ENCODE results near the gene INSC.

Gene INSC

DNA sequence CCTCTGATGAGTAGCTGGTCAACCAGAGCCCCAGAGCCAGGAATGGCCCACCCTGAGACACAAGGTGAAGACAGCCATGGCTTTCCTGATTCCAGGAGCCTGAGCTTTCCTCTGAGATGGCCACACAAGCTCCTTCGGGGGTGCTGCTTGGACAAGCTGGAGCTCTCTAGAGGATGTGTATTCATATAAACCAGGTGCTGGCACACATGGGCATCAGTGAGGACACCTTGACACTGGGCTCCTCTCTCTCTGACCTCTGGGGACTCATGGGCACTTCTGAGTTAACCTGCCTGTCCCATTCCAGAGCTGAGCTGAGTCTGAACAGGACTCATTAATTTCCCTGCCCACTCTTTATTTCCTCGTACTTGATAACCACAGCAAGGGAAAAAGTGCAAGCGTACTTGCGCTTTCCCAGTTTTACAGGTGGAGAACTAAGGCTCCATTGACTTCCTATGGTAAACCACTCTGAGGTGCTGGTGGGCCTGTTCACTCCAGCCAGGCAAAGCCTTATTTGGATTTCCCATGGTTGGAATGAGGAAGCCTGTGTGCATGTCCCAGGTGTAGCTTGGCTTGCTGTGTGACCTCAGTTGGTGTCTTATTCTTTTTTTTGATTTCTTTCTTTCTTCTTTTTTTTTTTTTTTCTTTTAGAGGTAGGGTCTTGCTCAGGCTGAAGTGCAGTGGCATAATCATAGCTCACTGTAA is 25.4 kb downstream of the INSC start:
- H3K4me3 ChIP-seq (ENCODE audit: low read depth, low read length), result no peak overlapping the region
- TF ChIP-seq, protein P1, sequence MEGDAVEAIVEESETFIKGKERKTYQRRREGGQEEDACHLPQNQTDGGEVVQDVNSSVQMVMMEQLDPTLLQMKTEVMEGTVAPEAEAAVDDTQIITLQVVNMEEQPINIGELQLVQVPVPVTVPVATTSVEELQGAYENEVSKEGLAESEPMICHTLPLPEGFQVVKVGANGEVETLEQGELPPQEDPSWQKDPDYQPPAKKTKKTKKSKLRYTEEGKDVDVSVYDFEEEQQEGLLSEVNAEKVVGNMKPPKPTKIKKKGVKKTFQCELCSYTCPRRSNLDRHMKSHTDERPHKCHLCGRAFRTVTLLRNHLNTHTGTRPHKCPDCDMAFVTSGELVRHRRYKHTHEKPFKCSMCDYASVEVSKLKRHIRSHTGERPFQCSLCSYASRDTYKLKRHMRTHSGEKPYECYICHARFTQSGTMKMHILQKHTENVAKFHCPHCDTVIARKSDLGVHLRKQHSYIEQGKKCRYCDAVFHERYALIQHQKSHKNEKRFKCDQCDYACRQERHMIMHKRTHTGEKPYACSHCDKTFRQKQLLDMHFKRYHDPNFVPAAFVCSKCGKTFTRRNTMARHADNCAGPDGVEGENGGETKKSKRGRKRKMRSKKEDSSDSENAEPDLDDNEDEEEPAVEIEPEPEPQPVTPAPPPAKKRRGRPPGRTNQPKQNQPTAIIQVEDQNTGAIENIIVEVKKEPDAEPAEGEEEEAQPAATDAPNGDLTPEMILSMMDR (IDR thresholded peaks at IDR 0.05; ENCODE audit: borderline replicate concordance, insufficient read depth, low read depth, low read length), result no peak

DNA sequence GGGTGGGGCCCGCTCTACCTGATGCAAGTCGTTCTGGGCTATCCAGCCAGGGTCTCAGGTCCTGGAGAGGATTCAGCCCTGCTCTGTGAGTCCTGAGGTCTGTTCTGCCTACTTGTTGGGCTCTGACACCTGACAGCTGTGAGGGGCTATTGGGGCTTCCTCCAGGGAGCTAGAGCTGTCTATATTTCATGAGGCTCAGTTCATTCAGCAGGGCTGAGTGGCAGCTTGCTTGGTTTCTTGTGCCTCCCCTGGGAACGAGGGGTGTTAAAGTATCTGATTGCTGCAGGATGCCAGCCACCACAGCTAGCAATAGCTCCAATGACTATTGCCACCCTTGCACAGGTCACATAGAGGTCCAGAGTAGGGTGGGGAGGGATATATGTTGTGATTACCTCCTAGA is 26.7 kb downstream of the INSC start:
- TF ChIP-seq, protein P1 (IDR thresholded peaks at IDR 0.05; ENCODE audit: borderline replicate concordance, insufficient read depth, low read depth, low read length), result no peak
- no peak overlapping the region for H3K4me3 ChIP-seq (ENCODE audit: low read depth, low read length)

DNA sequence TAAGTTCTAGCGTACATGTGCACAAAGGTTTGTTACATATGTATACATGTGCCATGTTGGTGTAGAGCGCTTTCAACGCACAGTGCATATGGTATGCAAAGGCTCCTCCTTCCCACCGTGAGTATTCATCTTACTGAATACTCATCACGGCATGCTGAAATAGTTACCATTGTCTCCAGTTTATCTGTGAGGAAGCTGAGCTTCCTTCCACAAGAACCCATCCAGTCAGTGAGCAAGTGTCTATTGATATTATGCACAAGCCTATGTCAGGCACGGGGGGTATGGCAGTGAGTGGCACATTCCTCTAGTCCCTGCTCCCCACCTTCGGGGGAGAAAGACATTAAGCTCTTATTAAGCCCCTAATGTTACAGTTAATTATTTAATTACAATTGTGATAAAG is 28.1 kb downstream of the INSC start:
- TF ChIP-seq, protein P1 (IDR thresholded peaks at IDR 0.05; ENCODE audit: borderline replicate concordance, insufficient read depth, low read depth, low read length), result no peak
- H3K4me3 ChIP-seq (ENCODE audit: low read depth, low read length), result no peak overlapping the region

DNA sequence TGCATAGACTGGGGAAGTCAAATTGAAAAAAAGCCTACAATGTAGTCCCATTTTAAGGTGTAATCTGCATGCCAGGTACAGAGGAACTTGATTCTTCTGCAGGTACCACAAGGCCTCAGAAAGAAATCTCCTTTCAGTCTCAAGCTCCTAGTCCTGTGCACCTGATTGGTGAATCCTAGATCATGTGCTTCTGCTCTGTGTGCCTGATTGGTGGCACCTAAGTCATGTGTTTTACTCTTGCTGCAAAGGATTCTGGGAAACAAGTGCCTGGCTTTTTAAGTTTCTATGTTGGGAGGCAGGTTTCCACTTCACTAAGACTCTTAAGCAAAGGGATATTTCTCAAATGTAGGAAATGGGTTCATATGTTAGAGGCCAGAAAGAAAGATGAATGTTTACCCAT is 29.1 kb downstream of the INSC start:
- H3K4me3 ChIP-seq (ENCODE audit: low read depth, low read length), result no peak overlapping the region
- TF ChIP-seq, protein P1 (IDR thresholded peaks at IDR 0.05; ENCODE audit: borderline replicate concordance, insufficient read depth, low read depth, low read length), result no peak

DNA sequence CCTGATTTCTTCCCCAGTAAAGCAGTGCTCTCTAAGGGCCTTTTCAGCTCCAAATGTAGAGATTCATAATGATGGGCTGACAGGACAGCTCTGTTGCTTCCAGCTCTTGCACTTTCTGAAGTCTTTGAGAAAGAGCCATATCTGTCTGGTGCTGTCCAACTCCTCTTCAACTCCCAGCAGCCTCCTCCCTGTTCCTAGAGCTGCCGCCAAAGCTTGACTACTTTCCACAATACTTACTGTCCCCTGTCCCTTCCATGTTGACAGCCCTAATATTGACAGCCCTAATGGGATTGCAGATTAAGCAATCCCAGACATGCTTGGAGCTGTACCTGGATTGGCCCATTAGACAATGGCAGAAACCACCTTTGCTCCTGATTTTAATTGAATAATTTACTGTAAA is 29.6 kb downstream of the INSC start:
- TF ChIP-seq, protein P1 (IDR thresholded peaks at IDR 0.05; ENCODE audit: borderline replicate concordance, insufficient read depth, low read depth, low read length), result no peak
- H3K4me3 ChIP-seq (ENCODE audit: low read depth, low read length), result no peak overlapping the region

DNA sequence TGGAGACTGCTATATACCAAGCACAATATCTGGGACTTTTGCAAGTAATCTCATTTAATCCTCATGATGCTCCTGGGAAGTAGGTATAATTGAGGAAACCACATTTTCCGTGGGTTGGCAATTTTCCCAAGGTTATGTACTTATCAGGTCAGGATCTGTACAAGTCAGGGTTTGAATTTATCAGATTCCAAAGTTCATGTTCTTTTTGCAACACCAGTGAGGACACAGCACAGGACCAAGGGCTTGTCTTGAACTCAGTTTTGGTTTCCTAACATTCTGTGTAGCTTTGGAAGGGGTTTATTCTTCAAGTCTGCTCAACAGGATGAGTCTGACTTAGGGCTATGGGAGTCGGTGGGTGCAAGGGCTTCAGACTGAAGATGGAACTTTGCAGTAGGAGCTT is 30.4 kb downstream of the INSC start:
- TF ChIP-seq, protein P1 (IDR thresholded peaks at IDR 0.05; ENCODE audit: borderline replicate concordance, insufficient read depth, low read depth, low read length), result no peak

DNA sequence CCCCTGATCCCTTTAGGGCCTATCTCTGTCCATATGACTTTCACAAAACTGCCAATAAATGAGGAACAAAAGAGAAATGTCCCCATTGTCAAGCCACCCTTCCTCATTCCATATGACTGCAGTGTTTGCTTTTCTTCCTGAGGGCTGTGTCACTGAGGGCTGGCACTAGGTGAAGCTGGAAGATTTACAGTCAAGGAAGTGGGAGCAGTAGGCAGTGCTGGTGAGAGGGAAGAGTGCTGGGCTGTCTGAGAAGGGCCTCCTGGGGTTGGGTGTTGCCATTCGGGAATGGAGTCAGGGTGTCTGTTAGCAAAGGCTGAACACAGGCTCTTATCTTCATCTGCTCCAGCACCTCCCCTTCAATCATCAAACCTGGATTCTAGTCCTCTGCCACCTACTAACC is 30.9 kb downstream of the INSC start:
- TF ChIP-seq, protein P1 (IDR thresholded peaks at IDR 0.05; ENCODE audit: borderline replicate concordance, insufficient read depth, low read depth, low read length), result no peak
- no peak overlapping the region for H3K4me3 ChIP-seq (ENCODE audit: low read depth, low read length)

More for the DNA sequence above, 30.4 kb downstream of the INSC start:
- H3K4me3 ChIP-seq (ENCODE audit: low read depth, low read length), result no peak overlapping the region

Data from GM12875 (cell line).